K562 (cell line): ENCODE data around the gene PDE6G. TPM values are rescaled to one million over a fixed set of nuclear protein-coding genes. Genes with fewer than 3 reads are reported as not detected.

Source experiments
- CBX5 ChIP-seq: IDR thresholded peaks from 2 replicates; pipeline ENCODE4 v1.6.1; 2014; ENCODE audit warnings: low read depth, borderline replicate concordance
- ELF1 ChIP-seq: fragments of 200-800 bp; sonication (Bioruptor generic); IDR thresholded peaks from 2 replicates; pipeline ENCODE4 v1.6.1; 2016; ENCODE audit warnings: missing genetic modification characterization, missing compliant biosample characterization
- ETV6 ChIP-seq, 3 experiments: fragments of 150-350 bp in 1 of 3; sonication (generic) in 1 of 3; formaldehyde crosslinking in 1 of 3; IDR thresholded peaks; 2 replicates each; pipeline versions ENCODE4 v1.6.1 to v1.8.0; 2014 to 2022; ENCODE audit warnings: borderline replicate concordance in 2 of 3, low read depth in 2 of 3, antibody characterized with exemption in 1 of 3, low read length in 1 of 3, mild to moderate bottlenecking in 1 of 3, missing genetic modification reagents in 1 of 3
- KDM2B ChIP-seq: fragments of 250-450 bp; sonication (Bioruptor Pico); IDR thresholded peaks from 2 replicates; pipeline ENCODE4 v1.8.0; 2021; ENCODE audit warnings: mild to moderate bottlenecking, moderate library complexity
- NEUROD1 ChIP-seq: fragments of 150-350 bp; IDR thresholded peaks from 2 replicates; pipeline ENCODE4 v1.6.1; 2014; ENCODE audit warnings: borderline replicate concordance, low read length, low read depth; ENCODE audit not compliant: partially characterized antibody
- NFRKB ChIP-seq: fragments of 450-650 bp; IDR thresholded peaks from 2 replicates; pipeline ENCODE4 v1.6.1; 2016; ENCODE audit warnings: low read depth
- NONO ChIP-seq, 2 experiments: fragments of 200-400 bp in 1 of 2; fragments of 450-650 bp in 1 of 2; formaldehyde crosslinking in 1 of 2; IDR thresholded peaks; 2 replicates each; pipeline ENCODE4 v1.6.1; 2017; ENCODE audit warnings: low read depth in 2 of 2, mild to moderate bottlenecking in 2 of 2, moderate library complexity in 2 of 2, low read length in 1 of 2
- NRF1 ChIP-seq, 2 experiments: fragments of 450-650 bp; IDR thresholded peaks in 1 of 2; conservative IDR thresholded peaks in 1 of 2; 2 replicates each; pipeline ENCODE4 v1.6.1; 2014; ENCODE audit warnings: mild to moderate bottlenecking in 2 of 2
- PCBP1 ChIP-seq: fragments of 200-400 bp; formaldehyde crosslinking; IDR thresholded peaks from 2 replicates; pipeline ENCODE4 v1.6.1; 2018; ENCODE audit warnings: mild to moderate bottlenecking, low read depth, low read length; ENCODE audit not compliant: poor library complexity, severe bottlenecking
- SLC30A9 ChIP-seq: fragments of 250-450 bp; sonication (Bioruptor Pico); IDR thresholded peaks from 2 replicates; pipeline ENCODE4 v1.8.0; 2022; ENCODE audit warnings: mild to moderate bottlenecking, moderate library complexity
- SRF ChIP-seq, 2 experiments: fragments of 250-450, 450-650 bp in 1 of 2; sonication (Bioruptor Pico) in 1 of 2; sonication (generic) in 1 of 2; formaldehyde crosslinking; IDR thresholded peaks; 2 replicates each; pipeline versions ENCODE4 v1.5.0 to v1.5.1; 2020 to 2022; ENCODE audit warnings: mild to moderate bottlenecking in 1 of 2, missing genetic modification reagents in 1 of 2
- TAF1 ChIP-seq: IDR thresholded peaks from 2 replicates; pipeline ENCODE4 v1.6.1; 2011; ENCODE audit warnings: mild to moderate bottlenecking, low read length, moderate library complexity; ENCODE audit not compliant: insufficient read depth, control insufficient read depth, severe bottlenecking; ENCODE audit errors: extremely low read depth
- ZNF12 ChIP-seq: sonication (generic); formaldehyde crosslinking; IDR thresholded peaks from 2 replicates; pipeline ENCODE4 v1.4.0; 2020; ENCODE audit warnings: mild to moderate bottlenecking, missing genetic modification reagents
- polyA plus RNA-seq, 8 experiments: library from polyadenylated mRNA; depleted of rRNA in 4 of 8; stranded (reverse) in 5 of 8; unstranded in 3 of 8; fragments of >200 nt; fragmentation: Nextera tagmentation in 2 of 8; fragmentation: Illumina TruSeq in 1 of 8; extraction: Ambion mirVana in 2 of 8; extraction: Trizol in 1 of 8; gene quantifications; 2 replicates each; pipeline versions ENCODE4 v1.2.1 to v1.2.3, GENCODE V29; 2011 to 2014; ENCODE audit warnings: inconsistent platforms in 1 of 8, missing spikeins in 1 of 8
- total RNA-seq, 7 experiments: library from RNA; depleted of rRNA in 6 of 7; stranded (reverse); fragments of >200 nt in 6 of 7; fragmentation: Illumina TruSeq in 2 of 7; extraction: Trizol in 2 of 7; gene quantifications; 2 replicates each; pipeline versions ENCODE4 v1.2.1 to v1.2.3, GENCODE V29; 2011 to 2021; ENCODE audit warnings: low replicate concordance in 1 of 7
- TF ChIP-seq, protein P1 (sequence below), 2 experiments: fragments of 450-650 bp in 1 of 2; sonication (generic) in 1 of 2; formaldehyde crosslinking in 1 of 2; IDR thresholded peaks in 1 of 2; conservative IDR thresholded peaks in 1 of 2; 2 replicates each; pipeline versions ENCODE4 v1.6.1 to v1.8.1; 2016 to 2023; ENCODE audit warnings: mild to moderate bottlenecking in 2 of 2, moderate library complexity in 2 of 2, inconsistent platforms in 1 of 2, missing genetic modification reagents in 1 of 2
- TF ChIP-seq, protein P2 (sequence below): sonication (generic); formaldehyde crosslinking; IDR thresholded peaks from 2 replicates; pipeline ENCODE4 v1.8.1; 2023; ENCODE audit warnings: mild to moderate bottlenecking, missing genetic modification reagents
- TF ChIP-seq, protein P3 (sequence below): IDR thresholded peaks from 2 replicates; pipeline ENCODE4 v1.6.1; 2014; ENCODE audit warnings: antibody characterized with exemption
- TF ChIP-seq, protein P4 (sequence below): sonication (generic); formaldehyde crosslinking; IDR thresholded peaks from 2 replicates; pipeline ENCODE4 v1.8.0; 2022; ENCODE audit warnings: mild to moderate bottlenecking, missing genetic modification reagents, borderline replicate concordance

The PDE6G gene
- total and polyA plus RNA-seq, 9 of the 15 experiments (the other 6 are each of a cell fraction or from before 2014, with no cell fraction given) = 0.14 to 0.59 TPM; not detected in 7

DNA sequence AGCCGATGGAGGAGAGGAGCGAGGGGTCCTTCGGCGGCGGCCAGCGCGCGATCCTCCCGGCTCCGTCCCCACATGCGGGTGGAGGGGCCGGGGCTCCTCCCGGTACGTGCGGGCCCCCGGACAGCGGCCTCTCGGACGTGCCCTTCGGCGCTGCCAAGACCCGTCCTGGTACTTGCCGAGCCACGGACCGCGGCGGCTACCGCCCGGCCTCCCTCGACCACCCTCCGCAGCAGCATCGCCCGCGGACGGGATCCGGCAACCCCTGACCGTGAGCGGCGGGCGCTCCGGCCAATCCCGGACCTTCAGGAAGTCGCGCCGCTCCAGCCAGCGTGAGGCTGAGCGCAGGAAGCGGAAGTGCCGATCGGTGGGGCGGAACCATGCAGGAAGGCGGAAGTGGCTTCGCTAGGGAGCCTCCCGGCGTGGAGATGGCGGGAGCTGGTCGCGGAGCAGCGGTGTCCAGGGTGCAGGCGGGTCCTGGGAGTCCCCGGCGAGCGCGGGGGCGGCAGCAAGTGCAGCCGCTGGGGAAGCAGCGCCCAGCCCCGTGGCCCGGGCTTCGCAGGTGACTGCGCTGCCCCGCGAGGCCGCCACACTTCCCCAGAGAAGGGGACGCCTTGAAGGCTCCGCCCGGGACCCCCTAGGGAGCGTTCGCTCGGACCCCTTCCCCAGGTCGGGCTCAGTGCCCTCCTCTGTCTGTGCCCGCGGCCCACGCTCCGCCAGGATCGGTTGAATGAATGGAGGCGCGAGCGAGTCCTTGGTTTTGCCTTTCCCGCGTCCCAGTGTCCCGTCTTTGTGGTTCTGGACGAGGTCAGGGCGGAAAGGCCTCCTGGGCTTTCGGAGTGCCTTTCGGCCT lies 10.2 kb upstream of the PDE6G start, which contains the start of the genes CCDC137 and OXLD1 (continued):
- TF ChIP-seq, protein P1, sequence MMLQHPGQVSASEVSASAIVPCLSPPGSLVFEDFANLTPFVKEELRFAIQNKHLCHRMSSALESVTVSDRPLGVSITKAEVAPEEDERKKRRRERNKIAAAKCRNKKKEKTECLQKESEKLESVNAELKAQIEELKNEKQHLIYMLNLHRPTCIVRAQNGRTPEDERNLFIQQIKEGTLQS (IDR thresholded peaks at IDR 0.05) = no peak
- TF ChIP-seq, protein P1 (CRISPR knock-in tag; conservative IDR thresholded peaks at IDR 0.05) = no peak
- TF ChIP-seq TAF1 (peak; percentile 96), PCBP1 (peak; percentile 95), ETV6 (IDR thresholded peaks at IDR 0.05; ENCODE audit: borderline replicate concordance in 1 of 2, low read depth in 2 of 2, low read length in 1 of 2) (peak; percentile 53 to 74; a peak in 2 of 4 replicates), ETV6 (CRISPR knock-in tag; IDR thresholded peaks at IDR 0.05; ENCODE audit: borderline replicate concordance) (no peak), KDM2B (CRISPR knock-in tag) (peak; percentile 55; the same call in 1 of the 2 replicates), ELF1 (tag) (peak; percentile 99), NEUROD1 (peak; percentile 51), NRF1 (conservative IDR thresholded peaks at IDR 0.05 in 1 of 2, IDR thresholded peaks at IDR 0.05 in 1 of 2) (peak; percentile 49 to 70; a peak in 3 of 4 replicates), ZNF12 (CRISPR knock-in tag) (no peak), SLC30A9 (no peak), CBX5 (no peak), NONO (IDR thresholded peaks at IDR 0.05; ENCODE audit: low read depth in 2 of 2, low read length in 1 of 2) (0 out of 4 replicates have a peak, but pooled peaks of 1 of the 2 experiments have one; percentile 38), SRF (CRISPR knock-in tag; IDR thresholded peaks at IDR 0.05) (peak in 1 of 2 experiments; percentile 55; a peak in 2 of 4 replicates), NFRKB (0 out of 2 replicates have a peak, but pooled peaks have one; percentile 9)
- TF ChIP-seq, protein P2, sequence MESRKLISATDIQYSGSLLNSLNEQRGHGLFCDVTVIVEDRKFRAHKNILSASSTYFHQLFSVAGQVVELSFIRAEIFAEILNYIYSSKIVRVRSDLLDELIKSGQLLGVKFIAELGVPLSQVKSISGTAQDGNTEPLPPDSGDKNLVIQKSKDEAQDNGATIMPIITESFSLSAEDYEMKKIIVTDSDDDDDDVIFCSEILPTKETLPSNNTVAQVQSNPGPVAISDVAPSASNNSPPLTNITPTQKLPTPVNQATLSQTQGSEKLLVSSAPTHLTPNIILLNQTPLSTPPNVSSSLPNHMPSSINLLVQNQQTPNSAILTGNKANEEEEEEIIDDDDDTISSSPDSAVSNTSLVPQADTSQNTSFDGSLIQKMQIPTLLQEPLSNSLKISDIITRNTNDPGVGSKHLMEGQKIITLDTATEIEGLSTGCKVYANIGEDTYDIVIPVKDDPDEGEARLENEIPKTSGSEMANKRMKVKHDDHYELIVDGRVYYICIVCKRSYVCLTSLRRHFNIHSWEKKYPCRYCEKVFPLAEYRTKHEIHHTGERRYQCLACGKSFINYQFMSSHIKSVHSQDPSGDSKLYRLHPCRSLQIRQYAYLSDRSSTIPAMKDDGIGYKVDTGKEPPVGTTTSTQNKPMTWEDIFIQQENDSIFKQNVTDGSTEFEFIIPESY = no peak
- TF ChIP-seq, protein P3, sequence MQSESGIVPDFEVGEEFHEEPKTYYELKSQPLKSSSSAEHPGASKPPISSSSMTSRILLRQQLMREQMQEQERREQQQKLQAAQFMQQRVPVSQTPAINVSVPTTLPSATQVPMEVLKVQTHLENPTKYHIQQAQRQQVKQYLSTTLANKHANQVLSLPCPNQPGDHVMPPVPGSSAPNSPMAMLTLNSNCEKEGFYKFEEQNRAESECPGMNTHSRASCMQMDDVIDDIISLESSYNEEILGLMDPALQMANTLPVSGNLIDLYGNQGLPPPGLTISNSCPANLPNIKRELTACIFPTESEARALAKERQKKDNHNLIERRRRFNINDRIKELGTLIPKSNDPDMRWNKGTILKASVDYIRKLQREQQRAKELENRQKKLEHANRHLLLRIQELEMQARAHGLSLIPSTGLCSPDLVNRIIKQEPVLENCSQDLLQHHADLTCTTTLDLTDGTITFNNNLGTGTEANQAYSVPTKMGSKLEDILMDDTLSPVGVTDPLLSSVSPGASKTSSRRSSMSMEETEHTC = 0 out of 2 replicates have a peak, but pooled peaks have one; percentile 17
- TF ChIP-seq, protein P4, sequence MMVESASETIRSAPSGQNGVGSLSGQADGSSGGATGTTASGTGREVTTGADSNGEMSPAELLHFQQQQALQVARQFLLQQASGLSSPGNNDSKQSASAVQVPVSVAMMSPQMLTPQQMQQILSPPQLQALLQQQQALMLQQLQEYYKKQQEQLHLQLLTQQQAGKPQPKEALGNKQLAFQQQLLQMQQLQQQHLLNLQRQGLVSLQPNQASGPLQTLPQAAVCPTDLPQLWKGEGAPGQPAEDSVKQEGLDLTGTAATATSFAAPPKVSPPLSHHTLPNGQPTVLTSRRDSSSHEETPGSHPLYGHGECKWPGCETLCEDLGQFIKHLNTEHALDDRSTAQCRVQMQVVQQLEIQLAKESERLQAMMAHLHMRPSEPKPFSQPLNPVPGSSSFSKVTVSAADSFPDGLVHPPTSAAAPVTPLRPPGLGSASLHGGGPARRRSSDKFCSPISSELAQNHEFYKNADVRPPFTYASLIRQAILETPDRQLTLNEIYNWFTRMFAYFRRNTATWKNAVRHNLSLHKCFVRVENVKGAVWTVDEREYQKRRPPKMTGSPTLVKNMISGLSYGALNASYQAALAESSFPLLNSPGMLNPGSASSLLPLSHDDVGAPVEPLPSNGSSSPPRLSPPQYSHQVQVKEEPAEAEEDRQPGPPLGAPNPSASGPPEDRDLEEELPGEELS (CRISPR knock-in tag) = no peak; the same call in 1 of the 2 replicates
